Gastroesophageal sphincter (tissue), 4 donors: Measurements from ENCODE around the gene TMEM258. TPM values are rescaled to one million over a fixed set of nuclear protein-coding genes. Genes with fewer than 3 reads are reported as not detected.

Experiments
- ATAC-seq: fragments of 150-250 bp; one replicate; pipeline ENCODE4 v1.9.1; 2016; ENCODE audit warnings: mild to moderate bottlenecking, moderate library complexity
- H3K27ac ChIP-seq, 4 donors: fragments of 200-600 bp; sonication (generic) in 3 of 4; 1 replicate in 3 of 4; 2 replicates in 1 of 4; pipeline ENCODE4 v1.5.1; 2016 to 2019
- H3K27me3 ChIP-seq: fragments of 200-600 bp; sonication (generic); one replicate; pipeline ENCODE4 v1.5.1; 2019
- H3K36me3 ChIP-seq, 2 donors: fragments of 200-600 bp; sonication (generic); one replicate each; pipeline ENCODE4 v1.5.1; 2019; ENCODE audit warnings: control low read depth in 1 of 2
- H3K4me1 ChIP-seq, 3 donors: fragments of 200-600 bp; sonication (generic); 1 replicate in 2 of 3; 2 replicates in 1 of 3; pipeline ENCODE4 v1.5.1; 2016 to 2019; ENCODE audit warnings: control low read depth in 2 of 3
- H3K4me3 ChIP-seq, 2 donors: fragments of 200-600 bp; sonication (generic); one replicate each; pipeline ENCODE4 v1.5.1; 2019; ENCODE audit warnings: mild to moderate bottlenecking in 1 of 2, moderate library complexity in 1 of 2
- H3K9me3 ChIP-seq, 3 donors: fragments of 200-600 bp; sonication (generic); one replicate each; pipeline ENCODE4 v1.5.1; 2017 to 2019; ENCODE audit warnings: control low read depth in 2 of 3
- CTCF ChIP-seq, 4 experiments: fragments of 200-600 bp in 2 of 4; fragments of 450-650 bp in 2 of 4; sonication (generic) in 1 of 4; IDR thresholded peaks; one replicate each; pipeline ENCODE4 v1.5.1; 2017 to 2019; ENCODE audit warnings: antibody characterized with exemption in 4 of 4, mild to moderate bottlenecking in 2 of 4, moderate library complexity in 2 of 4
- EP300 ChIP-seq: sonication (generic); formaldehyde crosslinking; IDR thresholded peaks from one replicate; pipeline ENCODE4 v1.6.1; 2017; ENCODE audit warnings: antibody characterized with exemption, mild to moderate bottlenecking
- POLR2A ChIP-seq, 2 donors: fragments of 450-650 bp; IDR thresholded peaks; one replicate each; pipeline ENCODE4 v1.6.1; 2017; ENCODE audit warnings: antibody characterized with exemption in 2 of 2, mild to moderate bottlenecking in 2 of 2, moderate library complexity in 1 of 2
- POLR2AphosphoS5 ChIP-seq: sonication (generic); formaldehyde crosslinking; IDR thresholded peaks from one replicate; pipeline ENCODE4 v1.6.1; 2017; ENCODE audit warnings: antibody characterized with exemption
- WGBS, 2 donors: methylation state at CpG; one replicate each; pipeline ENCODE4 v1.1.5; 2018; ENCODE audit warnings: low coverage in 1 of 2; 5-methylcytosine and 5-hydroxymethylcytosine counted together
- total RNA-seq, 4 donors: library from RNA; depleted of rRNA; stranded (reverse); fragments of >200 nt; gene quantifications; one replicate each; pipeline ENCODE4 v1.1.0, GENCODE V29; 2016

The TMEM258 gene
- total RNA-seq, 4 donors from 2014 or later, result 31.4 to 36.7 (median 33.3) TPM

GRCh38 chr11:61762223-61762615 lies 30.2 kb downstream of the TMEM258 start:
- H3K27me3 ChIP-seq, result peaks cover 49% of the 10 kb centered on the region
- ATAC-seq, result no peak
- TF ChIP-seq POLR2A (IDR thresholded peaks at IDR 0.05) (no peak), CTCF (IDR thresholded peaks at IDR 0.05) (no peak), POLR2AphosphoS5 (no peak), EP300 (no peak)
- WGBS, 2 donors, result 69 to 83% methylated on average over 1 to 2 of the region's 10 CpGs
- H3K4me1 ChIP-seq, result no peaks in the 10 kb centered on the region
- no peak overlapping the region for H3K4me3 ChIP-seq
- no peaks in the 10 kb centered on the region for H3K36me3 ChIP-seq
- H3K9me3 ChIP-seq, result no peaks in the 10 kb centered on the region
- no peak overlapping the region for H3K27ac ChIP-seq

GRCh38 chr11:61761440-61762222 lies 30.8 kb downstream of the TMEM258 start:
- no peak for TF ChIP-seq EP300
- TF ChIP-seq POLR2AphosphoS5, result no peak
- no peak for TF ChIP-seq CTCF (IDR thresholded peaks at IDR 0.05)
- no peak for TF ChIP-seq POLR2A (IDR thresholded peaks at IDR 0.05)
- Histone ChIP-seq H3K4me1 (no peaks in the 10 kb centered on the region), H3K4me3 (no peak overlapping the region), H3K27me3 (peaks cover 49% of the 10 kb centered on the region), H3K27ac (no peak overlapping the region), H3K36me3 (no peaks in the 10 kb centered on the region), H3K9me3 (no peaks in the 10 kb centered on the region)
- WGBS, 2 donors, result 62 to 79% methylated on average over 3 to 7 of the region's 11 CpGs
- no peak for ATAC-seq

- TF ChIP-seq POLR2AphosphoS5, result no peak
- Histone ChIP-seq H3K9me3 (no peaks in the 10 kb centered on the region), H3K27me3 (peaks cover 49% of the 10 kb centered on the region), H3K4me3 (no peak overlapping the region), H3K4me1 (no peaks in the 10 kb centered on the region), H3K27ac (no peak overlapping the region), H3K36me3 (no peaks in the 10 kb centered on the region)
- no CpG with 5 or more reads among the region's 13 CpGs for WGBS, 2 donors
- ATAC-seq, result no peak
Measured at GRCh38 chr11:61760946-61761345, 31.5 kb downstream of the TMEM258 start.

- Histone ChIP-seq H3K9me3 (no peaks in the 10 kb centered on the region), H3K4me1 (peaks cover 0 to 6% (median 4%) of the 10 kb centered on the region in 3 donors), H3K27me3 (peaks cover 32% of the 10 kb centered on the region), H3K27ac (no peak overlapping the region), H3K4me3 (no peak overlapping the region), H3K36me3 (no peaks in the 10 kb centered on the region)
- no CpG with 5 or more reads among the region's 15 CpGs for WGBS, 2 donors
- ATAC-seq, result no peak
- TF ChIP-seq POLR2AphosphoS5, result no peak
- no peak for TF ChIP-seq POLR2A (IDR thresholded peaks at IDR 0.05)
Measured at GRCh38 chr11:61757213-61757862, 35.1 kb downstream of the TMEM258 start.

GRCh38 chr11:61756452-61757212 lies 35.8 kb downstream of the TMEM258 start:
- H3K36me3 ChIP-seq, result no peaks in the 10 kb centered on the region
- H3K27me3 ChIP-seq, result peaks cover 32% of the 10 kb centered on the region
- peaks cover 0 to 12% (median 7%) of the 10 kb centered on the region in 3 donors for H3K4me1 ChIP-seq
- TF ChIP-seq CTCF (IDR thresholded peaks at IDR 0.05) (no peak), POLR2A (IDR thresholded peaks at IDR 0.05) (no peak), EP300 (no peak), POLR2AphosphoS5 (no peak)
- no peak overlapping the region for H3K27ac ChIP-seq
- H3K4me3 ChIP-seq, result no peak overlapping the region
- 86 to 100% methylated on average over 4 of the region's 9 CpGs for WGBS, 2 donors
- no peaks in the 10 kb centered on the region for H3K9me3 ChIP-seq
- ATAC-seq, result no peak
